AG09309 (cell line): ENCODE data around the gene HSP90B1.

Experiments used
- DNase-seq: peaks from one replicate; pipeline ENCODE4 v3.0.0-alpha.2; 2010; ENCODE audit warnings: low read depth
- H3K4me3 ChIP-seq: 2 replicates; pipeline ENCODE4 v1.5.1; 2011; ENCODE audit warnings: mild to moderate bottlenecking, low read depth, low read length, moderate library complexity; ENCODE audit not compliant: control insufficient read depth
- CTCF ChIP-seq: IDR thresholded peaks from 2 replicates; pipeline ENCODE4 v1.5.1; 2011; ENCODE audit warnings: mild to moderate bottlenecking, low read depth, low read length, inconsistent platforms; ENCODE audit not compliant: insufficient read depth, control insufficient read depth; ENCODE audit errors: missing control alignments

Gene HSP90B1

GRCh38 chr12:103965590-103966504 is 35.6 kb downstream of the HSP90B1 start, which contains the start of gene TDG:
Gene TDG, plus strand, starts transcription at chr12:103965872. Its CDS starts 166 bp downstream, at chr12:103966038.
- H3K4me3 ChIP-seq, result peak within 1 kb of the TSS; percentile 82
- peak; percentile 12 for TF ChIP-seq CTCF
- DNase-seq, result peak; percentile 94

DNA sequence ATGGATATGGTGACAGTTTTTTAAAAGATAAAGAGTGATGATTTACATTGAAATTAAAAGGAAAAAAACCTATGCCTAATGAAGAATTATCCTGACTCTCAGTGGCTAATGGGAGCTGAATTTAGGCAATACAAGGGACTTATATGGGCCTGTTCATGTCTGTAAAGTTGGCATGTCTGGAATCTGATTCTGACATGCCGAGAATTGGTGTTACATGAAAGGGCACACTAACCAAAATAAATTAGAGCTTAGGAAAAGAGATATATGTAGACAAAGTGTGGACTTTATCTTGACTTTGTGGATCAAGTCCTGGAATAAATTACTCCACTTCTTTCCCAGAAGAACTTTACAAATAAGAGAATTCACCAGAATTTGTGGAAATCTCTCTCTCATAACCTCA is 36.5 kb downstream of the HSP90B1 start:
- peak overlapping the region; percentile 82 for H3K4me3 ChIP-seq
- no peak for DNase-seq
- no peak for TF ChIP-seq CTCF

- TF ChIP-seq CTCF, result no peak
- H3K4me3 ChIP-seq, result no peak overlapping the region
- DNase-seq, result no peak
Observed at GRCh38 chr12:103969391-103969790, 39.2 kb downstream of the HSP90B1 start.

DNA sequence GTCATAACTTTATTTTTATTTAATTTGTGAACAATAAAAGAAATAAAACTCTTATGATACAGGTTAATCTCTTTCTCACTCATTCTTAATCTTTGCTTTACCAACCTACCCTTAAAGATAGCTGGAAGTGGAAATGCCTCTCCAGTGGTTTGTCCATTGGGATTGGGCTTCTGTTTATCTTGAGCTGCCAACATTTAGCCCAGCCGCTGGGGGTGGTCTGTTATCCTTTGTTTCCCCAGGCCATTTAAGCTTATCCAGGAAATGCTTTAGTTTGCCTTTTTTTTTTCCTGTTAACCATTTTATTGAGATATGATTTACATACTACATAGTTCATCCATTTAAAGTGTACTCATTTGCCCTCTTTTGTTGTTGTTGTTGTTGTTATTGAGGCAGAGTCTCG is 43.7 kb downstream of the HSP90B1 start:
- TF ChIP-seq CTCF, result no peak
- no peak overlapping the region for H3K4me3 ChIP-seq
- no peak for DNase-seq

DNA sequence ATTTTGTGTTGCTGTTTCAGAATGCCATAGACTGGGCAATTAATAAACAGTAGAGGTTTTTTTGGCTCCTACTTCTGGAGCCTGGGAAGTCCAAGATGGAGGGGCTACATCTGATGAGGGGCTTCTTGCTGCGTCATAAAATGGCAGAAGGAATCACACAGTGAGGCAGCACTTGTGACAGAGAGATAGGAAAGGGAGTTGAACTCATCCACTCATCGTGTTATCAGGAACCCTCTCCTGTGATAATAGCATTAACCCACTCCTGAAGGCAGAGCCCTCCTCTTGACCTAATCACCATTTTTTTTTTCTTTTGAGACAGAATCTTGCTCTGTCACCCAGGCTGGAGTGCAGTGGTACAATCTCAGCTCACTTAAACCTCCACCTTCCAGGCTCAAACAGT is 45.2 kb downstream of the HSP90B1 start:
- no peak overlapping the region for H3K4me3 ChIP-seq
- no peak for DNase-seq
- TF ChIP-seq CTCF, result no peak

DNA sequence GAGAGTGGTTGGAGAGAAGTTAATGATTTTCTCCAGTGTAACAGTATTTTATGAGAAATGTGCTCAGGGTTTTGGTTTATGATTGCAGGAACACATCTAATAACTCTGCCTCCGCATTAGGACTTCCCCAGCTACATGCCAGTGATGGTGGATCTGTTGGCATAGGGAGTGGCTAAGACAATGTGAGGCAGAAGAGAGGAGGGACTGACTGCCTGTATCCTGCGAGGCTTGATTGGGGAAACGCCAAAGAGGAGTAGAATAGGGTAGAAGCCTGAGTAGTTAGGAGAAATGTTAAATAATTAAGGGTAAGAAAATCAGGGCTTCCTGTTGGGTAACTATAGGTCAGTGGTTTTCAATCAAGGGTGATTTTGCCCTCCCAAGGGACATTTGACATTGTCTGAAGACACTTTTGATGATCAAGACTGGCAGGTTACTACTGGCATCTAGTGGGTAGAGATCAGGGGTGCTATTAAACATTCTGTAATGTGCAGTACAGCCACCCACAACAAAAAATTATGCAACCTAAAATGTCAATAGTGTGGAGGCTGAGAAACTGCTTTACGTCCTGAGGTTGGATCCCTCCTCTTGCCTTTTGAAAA is 48.3 kb downstream of the HSP90B1 start:
- no peak overlapping the region for H3K4me3 ChIP-seq
- DNase-seq, result no peak
- TF ChIP-seq CTCF, result no peak
